Mucosa of gallbladder (tissue), 1 donor: Measurements from ENCODE around the gene GNPTG. TPM values are rescaled to one million over a fixed set of nuclear protein-coding genes. Genes with fewer than 3 reads are reported as not detected.

Experiments used
- DNase-seq: peaks from one replicate; pipeline ENCODE4 v3.0.0-alpha.2; 2020; ENCODE audit warnings: low spot score
- total RNA-seq: library from RNA; stranded (reverse); gene quantifications from one replicate; pipeline ENCODE4 v1.2.1, GENCODE V29; 2021
- donor health status: DM: no; HTN: no; CAD: no.

The GNPTG gene
- total RNA-seq, 1 donor from 2014 or later: 86.6 TPM

GRCh38 chr16:1347286-1347855, 4.4 kb upstream of the GNPTG start:
- DNase-seq: no peak

GRCh38 chr16:1347962-1348361, 3.8 kb upstream of the GNPTG start:
- no peak for DNase-seq

GRCh38 chr16:1348441-1348840, 3.3 kb upstream of the GNPTG start:
- no peak for DNase-seq

DNA sequence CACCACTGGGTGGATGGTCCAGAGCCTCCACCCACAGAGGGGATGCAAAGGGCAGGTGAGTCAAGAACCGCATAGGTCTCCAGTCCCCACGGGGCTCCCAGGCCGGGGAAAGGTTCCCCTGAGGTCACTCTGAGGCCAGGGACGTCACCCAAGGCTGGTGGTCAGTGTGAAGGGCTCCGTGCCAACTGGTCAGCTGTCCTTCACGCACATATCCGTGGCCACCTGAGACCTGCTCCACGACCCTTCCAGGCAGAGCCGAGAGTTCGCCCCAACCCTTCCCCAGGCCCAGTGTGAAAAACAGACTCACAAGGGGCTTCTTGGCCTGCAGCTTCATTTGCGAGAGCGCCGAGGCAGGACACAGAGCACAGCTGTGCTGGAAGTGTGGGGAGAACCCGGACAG, 2.8 kb upstream of the GNPTG start:
- no peak for DNase-seq

DNA sequence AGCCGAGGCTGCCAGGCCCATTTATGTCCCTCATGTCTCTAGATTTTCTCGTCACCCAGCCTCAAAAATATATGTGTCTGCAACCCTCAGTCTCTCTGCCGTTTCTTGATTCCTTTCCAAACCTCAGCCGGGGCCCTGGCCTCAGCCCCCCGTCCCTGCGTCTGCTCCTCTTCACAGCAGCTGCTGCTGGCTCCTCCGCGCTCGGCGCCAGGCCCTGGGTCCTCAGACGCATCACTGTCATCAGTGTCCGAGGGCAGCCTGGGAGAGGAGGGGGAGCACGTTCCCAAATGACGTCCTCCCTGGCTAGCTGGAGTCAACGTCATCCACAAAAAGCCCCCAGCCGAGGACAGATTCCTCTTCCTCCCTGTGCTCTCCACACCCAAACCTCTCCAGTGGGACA, 2.4 kb upstream of the GNPTG start:
- no peak for DNase-seq

GRCh38 chr16:1349951-1350350, 1.8 kb upstream of the GNPTG start:
- no peak for DNase-seq

- DNase-seq: no peak
Observed at GRCh38 chr16:1350691-1351090, 1.0 kb upstream of the GNPTG start.

GRCh38 chr16:1351215-1351581, 533 bp upstream of the GNPTG start:
- DNase-seq: no peak

DNA sequence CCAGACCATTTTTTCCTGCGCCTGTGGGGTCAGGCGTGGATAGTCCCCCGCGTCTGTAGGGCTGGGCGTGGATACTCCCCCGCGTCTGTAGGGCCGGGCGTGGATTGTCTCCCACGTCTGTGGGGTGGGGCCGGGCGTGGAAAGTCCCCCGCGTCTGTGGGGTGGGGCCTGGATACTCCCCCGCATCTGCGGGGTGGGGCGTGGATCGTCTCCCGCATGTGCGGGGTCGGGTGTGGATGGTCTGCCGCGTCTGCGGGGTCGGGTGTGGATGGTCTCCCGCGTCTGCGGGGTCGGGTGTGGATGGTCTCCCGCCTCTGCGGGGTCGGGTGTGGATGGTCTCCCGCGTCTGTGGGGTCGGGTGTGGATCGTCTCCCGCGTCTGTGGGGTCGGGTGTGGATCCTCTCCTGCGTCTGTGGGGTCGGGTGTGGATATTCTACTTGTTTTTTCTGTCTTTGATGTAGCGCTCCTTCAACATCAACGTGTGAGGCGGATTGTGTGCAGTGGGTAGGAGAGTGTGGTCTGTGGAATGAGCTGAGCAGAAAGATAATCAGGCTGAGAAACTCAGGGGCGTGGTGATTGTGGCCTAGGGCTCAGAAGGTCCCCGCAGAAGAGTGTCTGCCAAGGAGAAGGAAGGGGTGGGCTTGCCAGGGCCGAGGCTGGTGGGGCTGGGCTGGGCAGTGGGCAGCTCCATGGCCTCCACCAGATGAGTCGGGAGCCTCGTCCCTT, 3.2 kb downstream of the GNPTG start:
- no peak for DNase-seq

DNA sequence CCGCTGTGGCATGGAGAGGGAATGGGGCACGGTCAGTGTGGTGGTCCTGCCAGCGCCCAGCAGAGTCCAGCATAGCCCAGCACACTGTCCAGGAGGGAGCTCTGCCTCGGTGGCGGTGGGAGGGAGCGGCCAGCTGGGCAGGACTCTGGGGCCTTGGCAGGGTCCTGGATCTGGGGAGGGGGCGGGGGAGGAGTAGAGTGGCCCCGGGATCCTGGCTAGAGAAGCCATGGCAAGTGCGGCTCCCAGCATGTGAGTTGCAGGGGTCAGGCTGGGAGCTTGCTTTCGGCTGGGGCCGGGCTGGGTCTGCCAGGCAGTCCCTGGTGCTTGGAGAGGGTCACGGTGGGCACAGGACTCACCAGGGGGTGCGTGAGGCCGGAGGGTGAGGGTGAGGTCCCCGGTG, 3.9 kb downstream of the GNPTG start:
- no peak for DNase-seq

GRCh38 chr16:1356061-1356900, 4.5 kb downstream of the GNPTG start:
- no peak for DNase-seq

DNA sequence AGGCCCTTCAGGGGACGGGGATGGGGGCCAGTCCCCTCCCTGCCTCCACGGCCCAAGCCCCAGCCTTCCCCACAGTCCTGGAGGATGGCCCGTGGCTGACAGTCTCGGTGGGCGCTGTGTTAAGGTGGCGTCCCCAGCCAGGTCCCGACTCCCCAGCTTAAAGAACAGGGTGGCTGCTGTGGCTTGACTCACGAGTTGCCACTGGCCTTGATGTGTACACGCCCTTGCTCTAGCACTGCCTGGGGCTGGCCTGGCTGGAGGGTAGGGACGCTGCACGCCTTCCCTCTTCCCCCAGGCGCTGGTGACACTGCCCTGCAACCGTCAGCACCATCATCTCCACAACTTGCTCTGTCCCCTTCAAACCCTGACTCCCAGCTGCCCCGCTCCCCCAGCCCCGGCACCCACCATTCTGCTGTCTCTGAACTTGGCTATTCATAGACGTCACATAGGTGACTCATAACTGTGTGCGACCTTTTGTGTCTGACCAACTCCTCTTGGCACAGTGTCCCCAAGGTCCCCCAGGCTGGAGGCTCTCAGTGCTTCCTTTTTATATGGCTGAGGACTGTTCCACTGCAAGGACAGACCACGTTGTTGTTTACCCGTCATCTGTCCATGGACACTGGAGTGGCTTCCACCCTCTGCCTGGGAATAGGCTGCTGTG, 6.3 kb downstream of the GNPTG start:
- no peak for DNase-seq

GRCh38 chr16:1361685-1362360, 10.1 kb downstream of the GNPTG start:
- no peak for DNase-seq

DNA sequence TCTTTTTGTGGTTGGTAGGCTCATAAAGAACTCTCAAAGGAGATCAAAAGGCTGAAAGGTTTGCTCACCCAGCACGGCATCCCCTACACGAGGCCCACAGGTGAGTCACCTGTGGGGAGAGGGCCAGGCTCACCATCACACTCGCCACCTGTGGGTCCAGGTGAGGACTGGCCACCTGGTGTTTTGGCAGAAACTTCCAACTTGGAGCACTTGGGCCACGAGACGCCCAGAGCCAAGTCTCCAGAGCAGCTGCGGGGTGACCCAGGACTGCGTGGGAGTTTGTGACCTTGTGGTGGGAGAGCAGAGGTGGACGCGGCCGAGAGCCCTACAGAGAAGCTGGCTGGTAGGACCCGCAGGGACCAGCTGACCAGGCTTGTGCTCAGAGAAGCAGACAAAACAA, 11.1 kb downstream of the GNPTG start:
- no peak for DNase-seq

DNA sequence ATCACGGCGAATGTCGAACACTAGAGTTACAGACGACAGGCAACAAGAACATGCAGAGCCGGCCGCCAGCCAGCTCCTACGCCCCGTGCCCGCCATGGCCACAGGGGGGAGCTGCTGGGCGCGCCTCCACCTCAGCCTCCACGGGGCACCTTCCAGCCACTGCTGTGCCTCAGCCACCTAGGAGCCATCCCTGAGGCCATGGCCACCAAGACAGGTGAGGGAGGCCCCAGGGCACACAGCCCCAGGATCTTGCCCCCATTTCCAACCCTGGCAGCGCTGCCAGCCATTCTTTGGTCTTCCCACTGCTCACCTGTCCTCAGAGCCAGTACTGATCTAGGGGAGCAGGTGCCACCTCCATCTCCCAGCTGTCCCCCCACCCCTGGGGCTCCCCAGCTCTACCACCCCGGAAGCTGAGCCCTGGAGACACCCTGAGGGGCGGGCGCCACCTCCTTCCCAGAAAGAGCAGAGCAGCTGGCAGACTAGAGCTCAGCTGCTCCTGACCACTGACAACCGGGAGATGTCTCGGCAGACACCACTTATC, 11.8 kb downstream of the GNPTG start:
- DNase-seq: no peak

- DNase-seq: no peak
Observed at GRCh38 chr16:1364510-1364909, 12.8 kb downstream of the GNPTG start.

DNA sequence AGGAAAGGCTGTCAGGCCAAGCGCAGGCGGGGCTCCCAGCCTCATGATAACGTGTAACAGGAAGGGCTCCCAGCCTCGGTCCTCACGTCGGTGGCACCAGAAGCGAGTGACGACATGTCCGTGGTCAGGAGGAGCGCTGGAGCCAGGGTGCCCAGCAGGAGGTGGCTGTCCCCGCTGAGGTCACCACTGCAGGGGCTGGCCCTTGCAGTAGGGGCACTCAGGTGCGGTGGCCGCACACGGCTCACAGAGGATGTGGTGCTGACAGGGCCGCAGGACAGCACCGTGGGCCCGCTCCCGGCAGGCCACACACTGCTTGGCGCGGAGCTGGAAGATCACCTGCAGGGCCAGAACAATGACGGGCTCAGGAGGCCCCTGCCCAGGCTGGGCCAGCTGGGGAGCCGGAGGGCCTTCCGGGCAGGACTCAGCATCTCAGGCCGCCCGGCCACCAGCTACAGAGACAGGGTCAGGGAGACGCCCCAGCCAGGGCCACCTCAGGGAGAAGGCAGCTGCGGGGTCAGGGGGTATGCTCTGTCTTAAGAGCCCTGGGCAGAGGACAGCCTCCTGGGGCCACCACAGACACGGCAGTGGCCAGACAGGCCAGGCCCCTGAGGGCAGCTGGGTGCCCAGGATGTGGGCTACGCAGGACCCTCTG, 14.5 kb downstream of the GNPTG start:
- DNase-seq: no peak

DNA sequence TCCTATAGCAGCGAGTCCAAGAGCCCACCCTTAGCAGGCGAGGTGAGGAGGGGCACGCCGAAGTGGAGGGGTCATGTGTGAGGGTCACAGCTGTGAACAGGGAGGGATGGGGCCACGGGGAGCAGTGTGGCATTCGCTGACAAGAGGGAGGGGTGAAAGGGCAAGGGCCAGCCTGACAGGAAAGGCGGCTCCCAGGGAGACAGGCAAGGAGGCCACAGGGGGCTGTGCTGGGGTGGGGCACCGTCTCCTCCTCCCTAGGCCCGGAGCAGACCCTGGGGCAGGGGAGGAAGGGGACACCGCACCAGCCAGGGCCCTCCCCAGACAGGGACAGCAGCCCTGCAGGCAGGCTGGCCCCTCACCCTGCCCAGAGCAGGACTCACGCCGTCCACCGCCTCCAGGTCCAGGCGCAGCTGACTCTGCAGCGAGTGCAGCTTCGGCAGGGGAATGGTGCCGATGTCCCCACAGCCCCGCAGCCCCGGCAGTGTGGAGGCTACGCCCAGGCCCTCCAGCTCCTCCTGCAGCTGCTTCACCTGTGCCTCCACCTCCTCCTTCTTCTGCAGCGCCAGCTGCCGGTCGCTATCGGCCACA, 15.1 kb downstream of the GNPTG start:
- DNase-seq: no peak

GRCh38 chr16:1367486-1368174, 15.9 kb downstream of the GNPTG start:
- no peak for DNase-seq
